Left lung (tissue), 10 donors: ENCODE data around the gene ARHGAP18. TPM values are rescaled to one million over a fixed set of nuclear protein-coding genes. Genes with fewer than 3 reads are reported as not detected.

Source experiments
- ATAC-seq: fragments of 200-7000 bp; cut with Tn5 transposase; one replicate; pipeline ENCODE4 v1.9.1; 2020; ENCODE audit warnings: moderate library complexity
- DNase-seq, 4 donors: peaks; one replicate each; pipeline ENCODE4 v3.0.0-alpha.2; 2013 to 2020
- H3K27ac ChIP-seq, 2 donors: fragments of 200-600 bp; sonication (generic) in 1 of 2; one replicate each; pipeline versions ENCODE4 v1.5.0 to v1.8.0; 2020 to 2021
- H3K27me3 ChIP-seq, 2 donors: fragments of 200-600 bp; sonication (generic) in 1 of 2; one replicate each; pipeline versions ENCODE4 v1.5.0 to v1.8.0; 2020 to 2021
- H3K36me3 ChIP-seq, 2 donors: fragments of 200-600 bp; sonication (generic) in 1 of 2; one replicate each; pipeline versions ENCODE4 v1.5.0 to v1.8.0; 2020 to 2021
- H3K4me1 ChIP-seq, 2 donors: fragments of 200-600 bp; one replicate each; pipeline ENCODE4 v1.8.0; 2021
- H3K4me3 ChIP-seq, 2 donors: fragments of 200-600 bp; sonication (generic) in 1 of 2; one replicate each; pipeline versions ENCODE4 v1.5.0 to v1.8.0; 2020 to 2021; ENCODE audit warnings: mild to moderate bottlenecking in 1 of 2
- H3K9me3 ChIP-seq, 2 donors: fragments of 200-600 bp; sonication (generic) in 1 of 2; one replicate each; pipeline versions ENCODE4 v1.5.0 to v1.8.0; 2020 to 2021
- intact Hi-C, 2 donors: fragments of 100-400 bp; cut with DNase I; formaldehyde crosslinking; loops; one replicate each; pipeline versions ENCODE4 v1.11.2 to v1.14.2; 2022
- polyA plus RNA-seq, 6 donors: library from polyadenylated mRNA; unstranded; fragments of 120-200 nt; gene quantifications; one replicate each; pipeline ENCODE4 v1.2.1, GENCODE V29; 2013; ENCODE audit not compliant: insufficient read length in 6 of 6
- total RNA-seq, 2 donors: library from RNA; stranded (reverse); fragmentation: NEBNext Ultra II Directional; extraction: Animal tissue kit (Norgen Biotek cat#: 25700); gene quantifications; one replicate each; pipeline ENCODE4 v1.2.1, GENCODE V29; 2021
- TF ChIP-seq, protein P1 (sequence below), 2 donors: fragments of 200-600 bp; sonication (generic) in 1 of 2; IDR thresholded peaks; one replicate each; pipeline versions ENCODE4 v1.5.0 to v1.8.0; 2021; ENCODE audit warnings: antibody characterized with exemption in 2 of 2
- donor health status: DM: no; HTN: yes; CAD: no.
- donor health status: DM: no; HTN: no; CAD: no.

The ARHGAP18 gene
- total and polyA plus RNA-seq, 8 donors: 46.0 to 76.4 (median 67.9) TPM

DNA sequence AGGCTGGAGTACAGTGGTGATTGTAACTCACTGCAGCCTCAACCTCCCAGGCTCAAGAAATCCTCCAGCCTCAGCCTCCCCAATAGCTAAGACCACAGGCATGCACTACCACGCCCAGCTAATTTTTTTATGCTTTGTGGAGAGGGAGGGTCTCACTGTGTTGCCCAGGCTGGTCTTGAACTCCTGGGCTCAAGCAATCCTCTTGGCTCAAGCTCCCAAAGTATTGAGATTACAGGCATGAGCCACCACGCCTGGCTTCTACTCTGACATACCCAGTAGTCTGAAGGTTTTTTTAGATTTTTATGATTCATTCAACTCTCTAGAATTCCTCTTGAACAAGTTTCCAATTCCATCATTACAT lies 1.3 kb upstream of the ARHGAP18 start:
- Histone ChIP-seq H3K36me3 (peaks cover 0 to 6% of the 10 kb centered on the region in 2 donors), H3K9me3 (no peaks in the 10 kb centered on the region), H3K27ac (no peak overlapping the region), H3K27me3 (no peaks in the 10 kb centered on the region), H3K4me1 (peaks cover 6 to 24% of the 10 kb centered on the region in 2 donors), H3K4me3 (no peak overlapping the region)
- ATAC-seq (no peak), DNase-seq (no peak)
- TF ChIP-seq, protein P1, sequence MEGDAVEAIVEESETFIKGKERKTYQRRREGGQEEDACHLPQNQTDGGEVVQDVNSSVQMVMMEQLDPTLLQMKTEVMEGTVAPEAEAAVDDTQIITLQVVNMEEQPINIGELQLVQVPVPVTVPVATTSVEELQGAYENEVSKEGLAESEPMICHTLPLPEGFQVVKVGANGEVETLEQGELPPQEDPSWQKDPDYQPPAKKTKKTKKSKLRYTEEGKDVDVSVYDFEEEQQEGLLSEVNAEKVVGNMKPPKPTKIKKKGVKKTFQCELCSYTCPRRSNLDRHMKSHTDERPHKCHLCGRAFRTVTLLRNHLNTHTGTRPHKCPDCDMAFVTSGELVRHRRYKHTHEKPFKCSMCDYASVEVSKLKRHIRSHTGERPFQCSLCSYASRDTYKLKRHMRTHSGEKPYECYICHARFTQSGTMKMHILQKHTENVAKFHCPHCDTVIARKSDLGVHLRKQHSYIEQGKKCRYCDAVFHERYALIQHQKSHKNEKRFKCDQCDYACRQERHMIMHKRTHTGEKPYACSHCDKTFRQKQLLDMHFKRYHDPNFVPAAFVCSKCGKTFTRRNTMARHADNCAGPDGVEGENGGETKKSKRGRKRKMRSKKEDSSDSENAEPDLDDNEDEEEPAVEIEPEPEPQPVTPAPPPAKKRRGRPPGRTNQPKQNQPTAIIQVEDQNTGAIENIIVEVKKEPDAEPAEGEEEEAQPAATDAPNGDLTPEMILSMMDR (IDR thresholded peaks at IDR 0.05): no peak
- intact Hi-C loops: no loop called here

DNA sequence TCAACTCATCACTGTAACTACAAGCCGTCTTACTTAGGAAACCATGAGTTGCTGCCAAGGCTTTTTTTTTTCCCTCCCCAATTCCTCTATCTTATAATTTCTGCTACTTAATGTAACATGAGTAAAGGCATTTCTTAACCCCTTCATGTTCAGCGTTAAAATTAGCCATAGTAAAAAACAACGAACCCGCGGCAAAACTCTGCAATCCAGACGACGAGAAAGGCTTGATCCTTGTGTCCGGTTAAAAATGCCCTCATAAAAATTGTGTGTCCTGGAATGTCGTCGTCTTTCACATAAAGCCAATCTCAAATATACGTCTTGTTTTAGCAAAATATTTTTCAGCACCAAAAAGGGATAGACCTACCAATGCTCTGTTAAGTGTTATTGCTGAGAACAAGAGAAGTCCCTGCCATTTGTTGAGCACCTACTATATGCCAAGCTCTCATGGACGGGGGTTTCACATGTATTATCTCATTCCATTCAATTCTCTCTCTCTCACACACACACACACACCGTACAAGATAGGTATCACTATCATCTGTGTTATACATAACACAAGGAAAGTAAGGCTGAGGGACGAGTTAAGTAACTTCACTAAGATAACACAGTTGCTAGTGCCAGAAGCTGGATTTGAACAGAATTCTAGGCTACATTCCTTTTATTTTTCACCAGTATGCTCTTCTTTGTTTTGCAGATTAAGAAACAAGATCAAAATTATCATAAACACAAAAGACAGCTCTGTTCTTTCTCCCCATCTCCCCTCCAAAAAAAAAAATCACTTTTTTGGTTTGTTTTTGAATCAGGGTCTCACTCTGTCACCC lies 683 bp upstream of the ARHGAP18 start:
- Histone ChIP-seq H3K4me1 (peaks cover 6 to 24% of the 10 kb centered on the region in 2 donors), H3K27ac (peak overlapping the region; percentile 82 to 87), H3K36me3 (peaks cover 0 to 8% of the 10 kb centered on the region in 2 donors), H3K27me3 (no peaks in the 10 kb centered on the region), H3K9me3 (no peaks in the 10 kb centered on the region), H3K4me3 (peak overlapping the region; percentile 66 to 73)
- DNase-seq (no peak), ATAC-seq (no peak)
- intact Hi-C loops: no loop called here
- TF ChIP-seq, protein P1 (IDR thresholded peaks at IDR 0.05): no peak

DNA sequence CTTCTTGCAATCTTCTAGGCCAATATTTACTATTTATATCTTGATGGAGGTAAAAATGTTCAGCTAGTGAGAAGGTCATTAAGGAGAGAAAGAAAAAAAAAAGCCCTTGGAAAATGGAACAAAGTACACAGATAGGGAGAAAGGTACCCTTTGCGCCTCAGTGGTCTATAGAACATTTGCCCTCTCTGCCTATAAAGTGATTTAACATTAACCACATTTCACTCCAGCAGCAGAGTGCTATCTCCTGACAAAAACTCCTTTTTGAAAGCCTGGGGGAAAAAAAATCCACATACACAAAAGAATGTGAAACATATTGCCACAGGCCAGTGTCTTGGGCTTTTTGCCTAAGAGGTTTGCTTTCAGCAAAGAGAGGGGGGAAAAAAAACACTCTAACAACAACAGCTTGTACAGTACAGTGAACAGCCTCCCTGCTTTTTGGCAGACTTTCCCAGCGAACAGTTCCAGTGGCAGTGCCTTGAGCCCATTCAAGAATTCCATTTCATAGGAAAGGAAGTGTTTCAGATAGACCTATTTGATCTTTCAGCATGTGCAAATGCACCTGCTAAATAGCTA lies 695 bp downstream of the ARHGAP18 start:
- peak overlapping the region; percentile 82 to 87 for H3K27ac ChIP-seq
- H3K9me3 ChIP-seq: no peaks in the 10 kb centered on the region
- DNase-seq (peak in 2 of 4 donors; percentile 74 to 84), ATAC-seq (peak; percentile 69)
- peaks cover 6 to 35% of the 10 kb centered on the region in 2 donors for H3K4me1 ChIP-seq
- TF ChIP-seq, protein P1 (IDR thresholded peaks at IDR 0.05): no peak
- no peaks in the 10 kb centered on the region for H3K27me3 ChIP-seq
- peak overlapping the region; percentile 66 to 73 for H3K4me3 ChIP-seq
- H3K36me3 ChIP-seq: peaks cover 0 to 10% of the 10 kb centered on the region in 2 donors
- intact Hi-C loops: no loop called here

DNA sequence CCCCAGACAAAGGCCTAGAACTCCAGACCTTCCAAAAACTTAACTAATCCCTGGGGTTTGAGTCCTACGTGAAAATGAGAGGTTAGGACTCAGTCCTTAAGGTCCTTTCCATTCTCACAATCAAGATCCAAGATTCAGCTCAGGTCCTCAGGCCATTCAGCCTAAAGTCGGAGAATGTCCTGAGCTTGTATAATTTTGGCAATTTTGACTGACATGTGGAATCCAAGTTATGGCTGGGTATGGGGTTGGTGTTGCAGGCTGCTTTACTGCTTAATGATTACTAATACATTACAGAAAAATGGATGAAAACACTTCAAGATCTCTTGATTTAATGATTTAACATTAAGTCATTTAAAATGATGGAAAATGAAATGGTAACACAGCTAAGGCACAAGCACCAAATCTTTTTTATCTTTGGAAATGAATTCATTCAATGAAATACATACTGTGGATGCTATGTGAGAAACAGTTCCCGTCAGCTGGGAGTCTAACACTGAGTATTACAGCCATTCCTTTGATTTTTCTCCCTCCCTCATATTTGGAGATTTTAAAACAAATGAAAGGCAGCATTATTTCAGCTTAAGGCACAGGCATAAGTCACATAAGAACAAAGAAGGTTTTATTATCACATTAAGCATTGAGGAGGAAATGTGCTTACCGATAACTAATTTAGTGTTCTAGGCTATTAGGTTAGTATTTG lies 1.3 kb downstream of the ARHGAP18 start:
- TF ChIP-seq, protein P1 (IDR thresholded peaks at IDR 0.05): no peak
- Histone ChIP-seq H3K27me3 (no peaks in the 10 kb centered on the region), H3K9me3 (no peaks in the 10 kb centered on the region), H3K4me3 (peak overlapping the region; percentile 66 to 73), H3K36me3 (peaks cover 0 to 10% of the 10 kb centered on the region in 2 donors), H3K27ac (peak overlapping the region; percentile 82 to 87), H3K4me1 (peaks cover 6 to 38% of the 10 kb centered on the region in 2 donors)
- ATAC-seq (no peak), DNase-seq (no peak)
- intact Hi-C loops: no loop called here
